IPS-20b (cell line): ENCODE results near the gene MX2.

Experiments
- H3K27ac ChIP-seq: one replicate; pipeline ENCODE4 v1.5.1; 2013; ENCODE audit warnings: low read length
- H3K27me3 ChIP-seq: 2 replicates; pipeline ENCODE4 v1.6.1; 2013; ENCODE audit warnings: mild to moderate bottlenecking, low read length, inconsistent platforms; ENCODE audit not compliant: insufficient read depth
- H3K36me3 ChIP-seq: 2 replicates; pipeline ENCODE4 v1.6.1; 2013; ENCODE audit warnings: low read depth, mild to moderate bottlenecking, inconsistent platforms, low read length, moderate library complexity; ENCODE audit not compliant: insufficient read depth
- H3K4me1 ChIP-seq: 2 replicates; pipeline ENCODE4 v1.6.1; 2013; ENCODE audit warnings: mild to moderate bottlenecking, control low read depth, inconsistent platforms, low read length, moderate library complexity; ENCODE audit not compliant: insufficient read depth
- H3K4me3 ChIP-seq: 2 replicates; pipeline ENCODE4 v1.5.1; 2013; ENCODE audit warnings: mild to moderate bottlenecking, low read length, inconsistent platforms
- H3K9ac ChIP-seq: 2 replicates; pipeline ENCODE4 v1.6.1; 2013; ENCODE audit warnings: low read depth, mild to moderate bottlenecking, inconsistent platforms, low read length, moderate library complexity
- H3K9me3 ChIP-seq: 2 replicates; pipeline ENCODE4 v1.6.1; 2013; ENCODE audit warnings: mild to moderate bottlenecking, low read depth, low read length, inconsistent platforms; ENCODE audit not compliant: insufficient read depth

MX2 gene

DNA sequence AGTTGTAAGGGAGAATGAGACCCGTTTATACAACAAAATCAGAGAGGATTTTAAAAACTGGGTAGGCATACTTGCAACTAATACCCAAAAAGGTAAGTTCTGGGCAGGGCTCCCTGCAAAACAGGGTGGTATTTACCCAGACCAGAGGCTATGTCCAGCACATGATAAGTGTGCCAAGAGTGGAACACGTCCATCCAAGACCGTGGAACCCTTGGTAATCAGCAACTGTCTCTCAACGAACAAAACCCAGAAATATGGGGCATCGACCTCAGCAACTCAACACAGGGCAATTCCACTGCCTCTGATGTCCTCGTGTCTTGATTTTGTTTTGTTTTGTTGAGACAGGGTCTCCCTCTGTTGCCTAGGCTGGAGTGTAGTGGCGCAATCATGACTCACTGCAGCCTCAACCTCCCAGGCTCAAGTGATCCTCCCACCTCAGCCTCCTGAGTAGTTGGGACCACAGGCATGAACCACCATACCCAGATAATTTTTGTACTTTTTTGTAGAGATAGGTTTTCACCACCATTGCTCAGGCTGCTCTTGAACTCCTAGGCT is 37.5 kb downstream of the MX2 start:
- no peaks in the 10 kb centered on the region for H3K9me3 ChIP-seq
- no peak overlapping the region for H3K27ac ChIP-seq
- no peak overlapping the region for H3K4me3 ChIP-seq
- no peaks in the 10 kb centered on the region for H3K36me3 ChIP-seq
- no peaks in the 10 kb centered on the region for H3K4me1 ChIP-seq
- H3K9ac ChIP-seq: no peak overlapping the region
- no peaks in the 10 kb centered on the region for H3K27me3 ChIP-seq

DNA sequence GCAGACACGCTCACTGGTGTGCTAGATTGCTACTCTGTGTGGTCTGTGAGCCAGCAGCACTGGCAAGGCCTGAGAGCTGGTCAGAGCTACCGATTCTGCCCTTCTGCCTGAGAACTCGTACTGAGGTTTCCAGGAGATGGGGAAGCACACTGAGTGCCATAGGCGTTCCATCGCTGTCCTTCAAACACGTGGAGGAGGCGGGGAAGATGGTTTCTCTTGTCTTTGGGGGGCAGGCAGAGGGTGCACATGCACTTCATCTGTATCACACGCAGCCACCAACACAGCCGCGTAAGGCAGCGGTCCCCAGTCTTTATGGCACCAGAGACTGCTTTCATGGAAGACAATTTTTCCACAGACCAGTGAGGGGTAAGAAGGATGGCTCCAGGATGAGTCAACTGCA is 40.4 kb downstream of the MX2 start:
- H3K4me1 ChIP-seq: no peaks in the 10 kb centered on the region
- no peaks in the 10 kb centered on the region for H3K36me3 ChIP-seq
- no peak overlapping the region for H3K27ac ChIP-seq
- H3K9ac ChIP-seq: no peak overlapping the region
- H3K9me3 ChIP-seq: no peaks in the 10 kb centered on the region
- H3K27me3 ChIP-seq: no peaks in the 10 kb centered on the region
- no peak overlapping the region for H3K4me3 ChIP-seq

DNA sequence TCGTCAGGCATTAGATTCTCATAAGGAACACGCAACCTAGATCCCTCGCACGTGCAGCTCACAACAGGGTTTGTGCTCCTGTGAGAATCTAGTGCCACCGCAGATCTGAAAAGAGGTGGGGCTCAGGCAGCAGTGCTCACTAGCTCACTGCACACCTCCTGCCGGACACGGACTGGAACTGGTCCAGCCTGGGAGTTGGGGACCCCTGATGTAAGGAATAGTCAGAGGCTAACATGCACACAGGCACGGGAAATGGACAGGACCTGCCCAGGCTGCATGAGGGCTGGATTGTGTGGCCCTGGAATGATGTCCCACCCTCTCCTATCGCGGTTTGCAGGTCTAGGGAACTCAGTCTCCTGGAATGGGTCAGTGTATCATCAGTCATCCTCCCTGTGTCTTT is 41.0 kb downstream of the MX2 start:
- no peaks in the 10 kb centered on the region for H3K9me3 ChIP-seq
- H3K4me3 ChIP-seq: no peak overlapping the region
- H3K4me1 ChIP-seq: no peaks in the 10 kb centered on the region
- H3K9ac ChIP-seq: no peak overlapping the region
- H3K27me3 ChIP-seq: no peaks in the 10 kb centered on the region
- no peak overlapping the region for H3K27ac ChIP-seq
- no peaks in the 10 kb centered on the region for H3K36me3 ChIP-seq

DNA sequence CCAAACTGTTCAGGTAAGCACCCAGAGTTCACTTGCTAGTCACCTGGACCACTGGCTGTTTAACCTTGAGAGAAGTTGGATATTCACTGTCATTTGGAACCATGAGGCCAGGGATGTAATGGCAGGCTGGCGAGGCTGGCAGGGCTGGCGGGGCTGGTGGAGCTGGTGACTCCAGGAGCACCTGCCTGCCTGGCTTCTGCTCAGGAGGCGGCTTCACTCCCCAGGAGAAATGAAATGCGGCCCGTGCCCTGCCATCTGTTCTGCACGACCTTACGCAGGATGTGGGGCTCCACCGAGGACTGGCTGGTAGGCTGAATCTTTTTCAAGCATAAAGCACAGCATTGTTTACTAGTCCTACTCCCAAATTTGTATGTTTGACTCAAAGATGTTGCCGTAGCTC is 41.5 kb downstream of the MX2 start:
- H3K27me3 ChIP-seq: no peaks in the 10 kb centered on the region
- H3K9ac ChIP-seq: no peak overlapping the region
- no peaks in the 10 kb centered on the region for H3K9me3 ChIP-seq
- no peak overlapping the region for H3K4me3 ChIP-seq
- H3K4me1 ChIP-seq: no peaks in the 10 kb centered on the region
- H3K27ac ChIP-seq: no peak overlapping the region
- no peaks in the 10 kb centered on the region for H3K36me3 ChIP-seq

DNA sequence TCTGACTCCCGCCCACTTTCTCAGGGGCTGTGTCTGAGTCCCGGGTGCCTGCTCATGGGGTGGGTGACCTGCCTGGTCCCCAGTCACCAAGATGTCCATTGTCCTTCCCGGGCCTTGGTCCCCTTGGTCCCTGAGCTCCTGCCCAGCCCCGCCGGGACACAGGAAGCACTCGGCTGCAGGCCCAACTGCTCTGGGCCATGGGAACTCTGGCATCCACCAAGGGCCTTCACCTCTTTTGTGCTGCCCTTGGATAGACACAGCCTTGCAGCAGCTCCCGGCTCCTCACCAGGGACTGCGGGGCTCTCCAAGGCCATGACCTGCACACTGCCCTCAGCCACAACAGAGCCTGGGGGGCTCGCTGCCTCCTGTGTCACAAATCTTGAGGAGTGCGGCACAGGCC is 42.1 kb downstream of the MX2 start:
- Histone ChIP-seq H3K4me3 (no peak overlapping the region), H3K4me1 (no peaks in the 10 kb centered on the region), H3K27me3 (no peaks in the 10 kb centered on the region; the same call in 1 of the 2 replicates), H3K36me3 (no peaks in the 10 kb centered on the region), H3K9me3 (no peaks in the 10 kb centered on the region), H3K27ac (no peak overlapping the region), H3K9ac (no peak overlapping the region)

DNA sequence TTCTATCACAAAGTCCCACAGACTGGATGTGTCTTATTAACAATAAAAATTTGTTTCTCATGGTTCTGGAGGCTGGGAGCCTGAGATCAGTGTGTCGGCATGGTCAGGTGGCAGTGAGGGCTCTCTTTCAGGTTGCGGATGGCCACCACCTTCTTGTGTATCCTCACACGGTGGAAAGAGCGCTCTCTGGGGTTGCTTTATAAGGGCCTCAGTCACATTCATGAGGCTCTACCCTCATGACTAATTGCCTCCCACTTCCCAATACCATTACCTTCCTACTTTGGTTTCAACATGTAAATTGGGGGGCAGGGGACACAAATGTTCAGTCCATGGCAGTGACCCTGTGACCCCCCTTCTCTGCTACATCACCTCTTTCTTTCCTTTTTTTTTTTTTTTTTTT is 43.5 kb downstream of the MX2 start:
- Histone ChIP-seq H3K27ac (no peak overlapping the region), H3K36me3 (no peaks in the 10 kb centered on the region), H3K4me1 (no peaks in the 10 kb centered on the region), H3K9me3 (no peaks in the 10 kb centered on the region), H3K9ac (no peak overlapping the region), H3K27me3 (no peaks in the 10 kb centered on the region; the same call in 1 of the 2 replicates), H3K4me3 (no peak overlapping the region)

DNA sequence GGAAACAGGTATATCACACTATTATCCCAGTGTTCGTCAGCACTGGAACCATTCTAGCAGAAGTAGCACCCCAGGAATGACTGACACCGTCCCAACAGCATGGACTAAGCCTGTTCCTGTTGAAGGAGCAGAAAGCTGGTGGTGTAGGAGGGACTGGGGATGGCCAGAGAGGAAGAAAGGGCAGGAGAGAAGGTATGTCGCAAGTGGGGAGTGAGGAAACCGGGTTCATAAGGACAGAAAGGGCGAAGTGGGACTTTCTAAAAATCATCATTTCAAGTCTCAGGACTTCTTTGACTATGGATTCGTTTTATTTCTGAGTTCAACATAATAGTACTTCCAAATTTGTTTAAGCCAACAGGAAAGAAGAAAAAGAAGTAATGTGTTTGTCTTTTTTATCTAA is 44.5 kb downstream of the MX2 start:
- Histone ChIP-seq H3K27ac (no peak overlapping the region), H3K9ac (no peak overlapping the region), H3K9me3 (no peaks in the 10 kb centered on the region), H3K4me3 (no peak overlapping the region), H3K36me3 (no peaks in the 10 kb centered on the region), H3K27me3 (no peaks in the 10 kb centered on the region; the same call in 1 of the 2 replicates), H3K4me1 (no peaks in the 10 kb centered on the region)

DNA sequence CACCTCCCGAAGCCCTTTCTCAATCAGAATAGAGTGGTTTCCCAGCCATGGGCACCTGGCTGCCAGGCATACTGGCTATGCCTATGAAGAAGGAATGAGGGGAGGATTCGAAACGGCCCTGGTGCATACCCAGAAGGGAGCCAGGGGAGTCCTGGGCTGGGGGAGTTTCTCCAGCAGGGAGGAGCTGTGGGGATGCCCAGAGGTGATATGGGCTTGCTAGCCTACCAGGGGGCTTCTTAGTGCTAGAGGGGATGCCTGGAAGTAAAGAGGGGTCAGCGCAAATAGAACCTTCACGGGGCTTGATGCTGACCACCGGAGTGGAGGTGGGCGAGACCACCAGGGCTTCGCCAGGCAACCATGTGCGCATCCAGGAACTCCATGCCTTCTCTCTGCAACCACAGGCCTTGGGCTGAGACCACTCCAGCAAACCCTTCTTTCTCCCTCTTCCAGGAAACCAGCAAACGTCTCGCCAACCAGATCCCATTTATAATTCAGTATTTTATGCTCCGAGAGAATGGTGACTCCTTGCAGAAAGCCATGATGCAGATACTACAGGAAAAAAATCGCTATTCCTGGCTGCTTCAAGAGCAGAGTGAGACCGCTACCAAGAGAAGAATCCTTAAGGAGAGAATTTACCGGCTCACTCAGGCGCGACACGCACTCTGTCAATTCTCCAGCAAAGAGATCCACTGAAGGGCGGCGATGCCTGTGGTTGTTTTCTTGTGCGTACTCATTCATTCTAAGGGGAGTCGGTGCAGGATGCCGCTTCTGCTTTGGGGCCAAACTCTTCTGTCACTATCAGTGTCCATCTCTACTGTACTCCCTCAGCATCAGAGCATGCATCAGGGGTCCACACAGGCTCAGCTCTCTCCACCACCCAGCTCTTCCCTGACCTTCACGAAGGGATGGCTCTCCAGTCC is 46.0 kb downstream of the MX2 start:
- no peak overlapping the region for H3K27ac ChIP-seq
- H3K4me1 ChIP-seq: no peaks in the 10 kb centered on the region
- H3K4me3 ChIP-seq: no peak overlapping the region
- no peaks in the 10 kb centered on the region for H3K36me3 ChIP-seq
- H3K9ac ChIP-seq: no peak overlapping the region
- H3K9me3 ChIP-seq: no peaks in the 10 kb centered on the region
- H3K27me3 ChIP-seq: no peaks in the 10 kb centered on the region; the same call in 1 of the 2 replicates

DNA sequence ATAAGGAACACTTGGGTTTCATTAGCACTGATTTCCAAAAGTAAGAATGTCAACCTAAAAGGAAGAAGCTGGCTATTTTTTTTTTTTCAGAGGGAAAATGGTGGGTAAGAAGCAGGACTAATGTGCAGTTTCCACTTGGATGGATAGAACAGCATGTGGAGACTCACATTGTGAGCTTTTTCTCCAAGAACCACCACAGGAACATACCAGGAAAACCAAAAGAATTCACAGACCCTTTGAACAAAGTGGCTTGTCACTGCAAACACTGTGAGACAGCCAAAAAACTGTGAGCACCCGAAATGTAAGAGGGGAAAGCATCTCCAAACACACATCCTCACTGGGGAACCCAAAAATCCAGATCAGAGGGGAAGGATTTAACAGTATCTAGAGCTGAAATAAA is 48.5 kb downstream of the MX2 start:
- no peak overlapping the region for H3K27ac ChIP-seq
- H3K4me3 ChIP-seq: no peak overlapping the region
- no peaks in the 10 kb centered on the region; the same call in 1 of the 2 replicates for H3K9me3 ChIP-seq
- no peaks in the 10 kb centered on the region for H3K4me1 ChIP-seq
- H3K27me3 ChIP-seq: no peaks in the 10 kb centered on the region; the same call in 1 of the 2 replicates
- H3K36me3 ChIP-seq: no peaks in the 10 kb centered on the region
- no peak overlapping the region for H3K9ac ChIP-seq

DNA sequence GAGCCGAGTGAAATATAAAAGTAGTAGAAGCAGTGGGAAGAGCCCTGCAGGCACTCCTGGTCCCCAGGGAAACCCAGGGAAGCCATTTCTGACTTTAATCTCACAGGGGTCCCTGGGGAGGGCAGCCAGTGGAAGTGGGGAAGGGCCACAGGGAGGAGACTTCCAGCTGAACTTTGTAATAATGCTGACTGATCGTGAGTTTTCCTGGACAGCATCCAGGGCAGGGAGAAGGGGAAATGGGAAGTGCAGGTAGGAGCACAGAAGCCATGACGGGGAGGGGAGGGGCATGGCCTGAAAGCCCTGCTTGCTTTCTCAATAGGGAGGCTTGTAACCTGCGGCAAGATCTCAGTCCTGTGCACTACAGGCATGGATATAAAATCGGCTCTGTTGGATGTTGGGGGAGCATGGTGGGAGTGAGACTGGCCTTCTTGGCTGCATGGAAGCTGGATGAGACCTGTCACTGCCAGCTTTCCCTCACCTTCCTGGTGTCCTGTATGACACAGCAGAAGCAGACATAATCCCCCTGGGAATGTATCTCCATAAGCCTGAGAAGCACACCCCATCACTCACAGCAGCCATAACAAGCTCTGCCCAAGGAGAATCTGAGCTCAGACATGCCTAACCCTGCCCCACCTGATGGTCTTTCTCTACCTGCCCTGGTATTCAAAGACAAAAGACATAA is 49.1 kb downstream of the MX2 start:
- H3K27ac ChIP-seq: no peak overlapping the region
- no peak overlapping the region for H3K9ac ChIP-seq
- no peaks in the 10 kb centered on the region; the same call in 1 of the 2 replicates for H3K27me3 ChIP-seq
- no peaks in the 10 kb centered on the region for H3K36me3 ChIP-seq
- H3K9me3 ChIP-seq: no peaks in the 10 kb centered on the region; the same call in 1 of the 2 replicates
- H3K4me3 ChIP-seq: no peak overlapping the region
- no peaks in the 10 kb centered on the region for H3K4me1 ChIP-seq

DNA sequence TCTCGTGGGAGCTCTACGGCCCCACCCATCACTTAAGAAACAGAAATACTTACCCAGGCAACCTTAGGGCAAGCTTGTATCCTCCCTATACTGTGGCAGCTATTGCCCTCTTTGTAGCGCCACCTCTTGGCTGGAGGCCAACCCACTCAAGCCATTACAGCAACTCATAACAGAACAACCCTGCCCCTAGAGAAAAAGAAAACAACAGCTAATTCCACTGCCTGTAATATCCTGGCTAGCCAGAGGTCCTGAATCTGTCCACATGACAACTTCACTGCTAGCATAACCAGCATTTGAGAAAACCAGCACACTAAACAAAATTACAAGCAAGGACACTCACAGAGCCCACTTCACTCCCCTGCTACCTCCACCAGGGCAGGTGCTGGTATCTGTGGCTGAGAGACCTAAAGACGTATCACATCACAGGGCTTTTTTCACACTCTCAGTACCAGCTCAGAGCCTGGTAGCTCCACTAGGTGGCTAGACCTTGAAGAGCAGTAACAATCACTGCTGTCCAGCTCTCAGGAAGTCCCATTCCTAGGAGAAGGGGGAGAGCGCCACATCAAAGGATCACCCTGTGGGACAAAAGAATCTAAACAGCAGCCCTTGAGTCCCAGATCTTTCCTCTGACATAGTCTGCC is 49.7 kb downstream of the MX2 start:
- Histone ChIP-seq H3K9me3 (no peaks in the 10 kb centered on the region; the same call in 1 of the 2 replicates), H3K4me1 (no peaks in the 10 kb centered on the region), H3K4me3 (no peak overlapping the region), H3K27me3 (no peaks in the 10 kb centered on the region; the same call in 1 of the 2 replicates), H3K9ac (no peak overlapping the region), H3K36me3 (no peaks in the 10 kb centered on the region), H3K27ac (no peak overlapping the region)
